SK-N-SH treated with all-trans-retinoic acid at 6 μM for 48 hours (cell line): ENCODE results near the gene SNED1.

Experiments
- ARNTL ChIP-seq: fragments of 450-650 bp; formaldehyde crosslinking; IDR thresholded peaks from 2 replicates; pipeline ENCODE4 v1.5.0; 2020; ENCODE audit warnings: low read depth, mild to moderate bottlenecking, moderate library complexity, borderline replicate concordance
- PPARA ChIP-seq: fragments of 250-450 bp; sonication (Bioruptor Pico); IDR thresholded peaks from 2 replicates; pipeline ENCODE4 v1.5.0; 2020; ENCODE audit warnings: mild to moderate bottlenecking, borderline replicate concordance
- RARB ChIP-seq: fragments of 250-450 bp; sonication (Bioruptor Pico); IDR thresholded peaks from 2 replicates; pipeline ENCODE4 v1.8.0; 2021; ENCODE audit warnings: mild to moderate bottlenecking, moderate library complexity
- ZC3H10 ChIP-seq: fragments of 250-450 bp; sonication (Bioruptor Pico); IDR thresholded peaks from 2 replicates; pipeline ENCODE4 v1.5.1; 2021; ENCODE audit warnings: mild to moderate bottlenecking, moderate library complexity
- ZFP30 ChIP-seq: fragments of 450-650 bp; formaldehyde crosslinking; IDR thresholded peaks from 2 replicates; pipeline ENCODE4 v1.5.0; 2022; ENCODE audit warnings: mild to moderate bottlenecking, moderate library complexity
- ZNF565 ChIP-seq: fragments of 450-650 bp; formaldehyde crosslinking; conservative IDR thresholded peaks from 2 replicates; pipeline ENCODE4 v1.5.0; 2020; ENCODE audit warnings: low read depth, mild to moderate bottlenecking, moderate library complexity
- ZNF8 ChIP-seq: fragments of 450-650 bp; formaldehyde crosslinking; IDR thresholded peaks from 2 replicates; pipeline ENCODE4 v1.5.0; 2020; ENCODE audit warnings: mild to moderate bottlenecking, moderate library complexity
- TF ChIP-seq, protein P1 (sequence below): fragments of 250-450 bp; sonication (Bioruptor Pico); IDR thresholded peaks from 2 replicates; pipeline ENCODE4 v1.8.0; 2020; ENCODE audit warnings: mild to moderate bottlenecking, moderate library complexity, borderline replicate concordance
- TF ChIP-seq, protein P2 (sequence below): fragments of 250-450 bp; sonication (Bioruptor Pico); IDR thresholded peaks from 2 replicates; pipeline ENCODE4 v1.5.1; 2020; ENCODE audit warnings: low read depth, mild to moderate bottlenecking, moderate library complexity
- TF ChIP-seq, protein P3 (sequence below): fragments of 250-450 bp; sonication (Bioruptor Pico); IDR thresholded peaks from 2 replicates; pipeline ENCODE4 v1.5.1; 2021; ENCODE audit warnings: mild to moderate bottlenecking, moderate library complexity
- TF ChIP-seq, protein P4 (sequence below): fragments of 250-450 bp; sonication (Bioruptor Pico); IDR thresholded peaks from 2 replicates; pipeline ENCODE4 v1.5.0; 2020; ENCODE audit warnings: mild to moderate bottlenecking, moderate library complexity

DNA sequence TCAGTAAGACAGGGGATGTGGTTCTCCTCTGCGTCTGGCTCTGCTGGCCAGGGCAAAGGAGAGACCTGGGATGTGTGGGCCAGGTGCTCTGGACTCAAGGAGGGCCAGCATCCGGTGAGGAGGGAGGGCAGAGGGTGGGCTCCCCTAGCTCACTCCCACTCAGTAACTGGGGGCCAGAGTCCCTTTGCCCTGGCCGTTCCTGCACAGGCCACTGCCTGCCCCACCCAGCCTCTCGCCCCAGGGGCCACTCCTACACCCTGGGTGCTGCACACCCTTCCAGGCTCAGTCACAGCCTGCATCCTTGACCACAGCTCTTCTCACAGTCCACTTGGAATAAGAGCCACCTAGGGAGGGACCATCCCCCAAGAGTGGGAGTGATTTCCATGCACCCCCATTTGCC is 41.0 kb downstream of the SNED1 start:
- TF ChIP-seq, protein P1, sequence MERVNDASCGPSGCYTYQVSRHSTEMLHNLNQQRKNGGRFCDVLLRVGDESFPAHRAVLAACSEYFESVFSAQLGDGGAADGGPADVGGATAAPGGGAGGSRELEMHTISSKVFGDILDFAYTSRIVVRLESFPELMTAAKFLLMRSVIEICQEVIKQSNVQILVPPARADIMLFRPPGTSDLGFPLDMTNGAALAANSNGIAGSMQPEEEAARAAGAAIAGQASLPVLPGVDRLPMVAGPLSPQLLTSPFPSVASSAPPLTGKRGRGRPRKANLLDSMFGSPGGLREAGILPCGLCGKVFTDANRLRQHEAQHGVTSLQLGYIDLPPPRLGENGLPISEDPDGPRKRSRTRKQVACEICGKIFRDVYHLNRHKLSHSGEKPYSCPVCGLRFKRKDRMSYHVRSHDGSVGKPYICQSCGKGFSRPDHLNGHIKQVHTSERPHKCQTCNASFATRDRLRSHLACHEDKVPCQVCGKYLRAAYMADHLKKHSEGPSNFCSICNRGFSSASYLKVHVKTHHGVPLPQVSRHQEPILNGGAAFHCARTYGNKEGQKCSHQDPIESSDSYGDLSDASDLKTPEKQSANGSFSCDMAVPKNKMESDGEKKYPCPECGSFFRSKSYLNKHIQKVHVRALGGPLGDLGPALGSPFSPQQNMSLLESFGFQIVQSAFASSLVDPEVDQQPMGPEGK (CRISPR knock-in tag): no peak
- TF ChIP-seq, protein P2, sequence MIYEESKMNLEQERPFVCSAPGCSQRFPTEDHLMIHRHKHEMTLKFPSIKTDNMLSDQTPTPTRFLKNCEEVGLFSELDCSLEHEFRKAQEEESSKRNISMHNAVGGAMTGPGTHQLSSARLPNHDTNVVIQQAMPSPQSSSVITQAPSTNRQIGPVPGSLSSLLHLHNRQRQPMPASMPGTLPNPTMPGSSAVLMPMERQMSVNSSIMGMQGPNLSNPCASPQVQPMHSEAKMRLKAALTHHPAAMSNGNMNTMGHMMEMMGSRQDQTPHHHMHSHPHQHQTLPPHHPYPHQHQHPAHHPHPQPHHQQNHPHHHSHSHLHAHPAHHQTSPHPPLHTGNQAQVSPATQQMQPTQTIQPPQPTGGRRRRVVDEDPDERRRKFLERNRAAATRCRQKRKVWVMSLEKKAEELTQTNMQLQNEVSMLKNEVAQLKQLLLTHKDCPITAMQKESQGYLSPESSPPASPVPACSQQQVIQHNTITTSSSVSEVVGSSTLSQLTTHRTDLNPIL (CRISPR knock-in tag): no peak
- TF ChIP-seq ZNF8 (CRISPR knock-in tag): no peak
- TF ChIP-seq ARNTL (CRISPR knock-in tag): no peak
- TF ChIP-seq, protein P3, sequence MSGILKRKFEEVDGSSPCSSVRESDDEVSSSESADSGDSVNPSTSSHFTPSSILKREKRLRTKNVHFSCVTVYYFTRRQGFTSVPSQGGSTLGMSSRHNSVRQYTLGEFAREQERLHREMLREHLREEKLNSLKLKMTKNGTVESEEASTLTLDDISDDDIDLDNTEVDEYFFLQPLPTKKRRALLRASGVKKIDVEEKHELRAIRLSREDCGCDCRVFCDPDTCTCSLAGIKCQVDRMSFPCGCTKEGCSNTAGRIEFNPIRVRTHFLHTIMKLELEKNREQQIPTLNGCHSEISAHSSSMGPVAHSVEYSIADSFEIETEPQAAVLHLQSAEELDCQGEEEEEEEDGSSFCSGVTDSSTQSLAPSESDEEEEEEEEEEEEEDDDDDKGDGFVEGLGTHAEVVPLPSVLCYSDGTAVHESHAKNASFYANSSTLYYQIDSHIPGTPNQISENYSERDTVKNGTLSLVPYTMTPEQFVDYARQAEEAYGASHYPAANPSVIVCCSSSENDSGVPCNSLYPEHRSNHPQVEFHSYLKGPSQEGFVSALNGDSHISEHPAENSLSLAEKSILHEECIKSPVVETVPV (CRISPR knock-in tag): no peak
- TF ChIP-seq PPARA (CRISPR knock-in tag): no peak
- no peak for TF ChIP-seq ZFP30 (CRISPR knock-in tag)
- no peak for TF ChIP-seq ZC3H10 (CRISPR knock-in tag)
- no peak for TF ChIP-seq ZNF565 (CRISPR knock-in tag)
- no peak for TF ChIP-seq RARB (CRISPR knock-in tag)
- TF ChIP-seq, protein P4, sequence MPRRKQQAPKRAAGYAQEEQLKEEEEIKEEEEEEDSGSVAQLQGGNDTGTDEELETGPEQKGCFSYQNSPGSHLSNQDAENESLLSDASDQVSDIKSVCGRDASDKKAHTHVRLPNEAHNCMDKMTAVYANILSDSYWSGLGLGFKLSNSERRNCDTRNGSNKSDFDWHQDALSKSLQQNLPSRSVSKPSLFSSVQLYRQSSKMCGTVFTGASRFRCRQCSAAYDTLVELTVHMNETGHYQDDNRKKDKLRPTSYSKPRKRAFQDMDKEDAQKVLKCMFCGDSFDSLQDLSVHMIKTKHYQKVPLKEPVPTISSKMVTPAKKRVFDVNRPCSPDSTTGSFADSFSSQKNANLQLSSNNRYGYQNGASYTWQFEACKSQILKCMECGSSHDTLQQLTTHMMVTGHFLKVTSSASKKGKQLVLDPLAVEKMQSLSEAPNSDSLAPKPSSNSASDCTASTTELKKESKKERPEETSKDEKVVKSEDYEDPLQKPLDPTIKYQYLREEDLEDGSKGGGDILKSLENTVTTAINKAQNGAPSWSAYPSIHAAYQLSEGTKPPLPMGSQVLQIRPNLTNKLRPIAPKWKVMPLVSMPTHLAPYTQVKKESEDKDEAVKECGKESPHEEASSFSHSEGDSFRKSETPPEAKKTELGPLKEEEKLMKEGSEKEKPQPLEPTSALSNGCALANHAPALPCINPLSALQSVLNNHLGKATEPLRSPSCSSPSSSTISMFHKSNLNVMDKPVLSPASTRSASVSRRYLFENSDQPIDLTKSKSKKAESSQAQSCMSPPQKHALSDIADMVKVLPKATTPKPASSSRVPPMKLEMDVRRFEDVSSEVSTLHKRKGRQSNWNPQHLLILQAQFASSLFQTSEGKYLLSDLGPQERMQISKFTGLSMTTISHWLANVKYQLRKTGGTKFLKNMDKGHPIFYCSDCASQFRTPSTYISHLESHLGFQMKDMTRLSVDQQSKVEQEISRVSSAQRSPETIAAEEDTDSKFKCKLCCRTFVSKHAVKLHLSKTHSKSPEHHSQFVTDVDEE (CRISPR knock-in tag): no peak
